Measurements from ENCODE around the gene EXOSC7. TPM values are rescaled to one million over a fixed set of nuclear protein-coding genes. Genes with fewer than 3 reads are reported as not detected.

EXOSC7 gene
- total RNA-seq (46.3 TPM), polyA plus RNA-seq (ENCODE audit: insufficient read depth in 1 of 8, insufficient read length in 8 of 8, low replicate concordance in 1 of 8) (10 to 100 TPM; 39.5 to 51.4 (median 43.2) TPM)
- long read RNA-seq, donor 1, transcript EXOSC7-201 (8 exons, 1,055 nt): major isoform, 6 of 15 reads
- long read RNA-seq, donor 1, partial matches to known transcripts: 5 of 15 reads
- long read RNA-seq, donor 1, other reads (novel, unspliced or antisense): 0 of 15 reads
- long read RNA-seq, donor 2, partial matches to known transcripts: 0 of 3 reads
- long read RNA-seq, donor 2, other reads (novel, unspliced or antisense): 0 of 3 reads
- long read RNA-seq, donor 3, transcript EXOSC7-201 (8 exons, 1,055 nt): major isoform, 15 of 27 reads
- long read RNA-seq, donor 3, partial matches to known transcripts: 6 of 27 reads
- long read RNA-seq, donor 3, other reads (novel, unspliced or antisense): 0 of 27 reads
- long read RNA-seq, donor 4, transcript EXOSC7-201 (8 exons, 1,055 nt): major isoform, 11 of 22 reads
- long read RNA-seq, donor 4, partial matches to known transcripts: 8 of 22 reads
- long read RNA-seq, donor 4, other reads (novel, unspliced or antisense): 0 of 22 reads
- long read RNA-seq, donor 5, transcript EXOSC7-201 (8 exons, 1,055 nt): major isoform, 29 of 71 reads
- long read RNA-seq, donor 5, transcript EXOSC7-210 (9 exons, 1,395 nt): minor isoform, 7 of 71 reads
- long read RNA-seq, donor 5, partial matches to known transcripts: 28 of 71 reads
- long read RNA-seq, donor 5, other reads (novel, unspliced or antisense): 5 of 71 reads
- long read RNA-seq, donor 6, transcript EXOSC7-209 (3 exons, 1,647 nt): minor isoform, 5 of 57 reads
- long read RNA-seq, donor 6, transcript EXOSC7-201 (8 exons, 1,055 nt): major isoform, 28 of 57 reads
- long read RNA-seq, donor 6, partial matches to known transcripts: 23 of 57 reads
- long read RNA-seq, donor 6, other reads (novel, unspliced or antisense): 0 of 57 reads
- long read RNA-seq, donor 7, transcript EXOSC7-201 (8 exons, 1,055 nt): major isoform, 17 of 37 reads
- long read RNA-seq, donor 7, partial matches to known transcripts: 19 of 37 reads
- long read RNA-seq, donor 7, other reads (novel, unspliced or antisense): 0 of 37 reads
- long read RNA-seq, donor 8, transcript EXOSC7-201 (8 exons, 1,055 nt): major isoform, 15 of 32 reads
- long read RNA-seq, donor 8, partial matches to known transcripts: 14 of 32 reads
- long read RNA-seq, donor 8, other reads (novel, unspliced or antisense): 0 of 32 reads
- long read RNA-seq, donor 9, transcript EXOSC7-201 (8 exons, 1,055 nt): major isoform, 9 of 22 reads
- long read RNA-seq, donor 9, partial matches to known transcripts: 7 of 22 reads
- long read RNA-seq, donor 9, other reads (novel, unspliced or antisense): 0 of 22 reads
- long read RNA-seq, donor 10, transcript EXOSC7-201 (8 exons, 1,055 nt): major isoform, 24 of 49 reads
- long read RNA-seq, donor 10, partial matches to known transcripts: 23 of 49 reads
- long read RNA-seq, donor 10, other reads (novel, unspliced or antisense): 0 of 49 reads
- long read RNA-seq, donor 11, transcript EXOSC7-201 (8 exons, 1,055 nt): major isoform, 11 of 51 reads
- long read RNA-seq, donor 11, partial matches to known transcripts: 38 of 51 reads
- long read RNA-seq, donor 11, other reads (novel, unspliced or antisense): 0 of 51 reads

- Histone ChIP-seq H3K36me3 (ENCODE audit: control insufficient read depth, insufficient read depth, low read length) (peaks cover 7% of the 10 kb centered on the region), H3K9me3 (replicated peaks; ENCODE audit: control insufficient read depth, low read depth, low read length) (no peaks in the 10 kb centered on the region), H3K27ac (ENCODE audit: low read length) (peak within 1 kb of the TSS; percentile 88), H3K27me3 (ENCODE audit: control insufficient read depth, insufficient read depth, low read length) (no peaks in the 10 kb centered on the region), H3K4me3 (ENCODE audit: low read length) (peak within 1 kb of the TSS; percentile 95), H3K4me1 (ENCODE audit: control insufficient read depth, insufficient read depth, low read length) (peaks cover 15% of the 10 kb centered on the region)
- under 1% methylated on average over 73 of the region's 82 CpGs for WGBS (ENCODE audit: insufficient coverage)
- peak; percentile 95 for DNase-seq
These were observed at the start of gene EXOSC7, which contains the start of gene ZDHHC3 for GRCh38 chr3:44976002-44976815. Gene EXOSC7 (plus strand): TSS chr3:44976244. CDS start chr3:44976278, 34 bp downstream. Gene ZDHHC3 (minus strand): TSS chr3:44976174. CDS start chr3:44959436, 16,738 bp downstream.

- H3K27ac ChIP-seq (ENCODE audit: low read length): no peak overlapping the region
- no peak for DNase-seq
- H3K36me3 ChIP-seq (ENCODE audit: control insufficient read depth, insufficient read depth, low read length): peaks cover 59% of the 10 kb centered on the region
- H3K4me1 ChIP-seq (ENCODE audit: control insufficient read depth, insufficient read depth, low read length): no peaks in the 10 kb centered on the region
- no peaks in the 10 kb centered on the region for H3K27me3 ChIP-seq (ENCODE audit: control insufficient read depth, insufficient read depth, low read length)
- no peaks in the 10 kb centered on the region for H3K9me3 ChIP-seq (replicated peaks; ENCODE audit: control insufficient read depth, low read depth, low read length)
- WGBS (ENCODE audit: insufficient coverage): 98% methylated on average over 6 of the region's 7 CpGs
- no peak overlapping the region for H3K4me3 ChIP-seq (ENCODE audit: low read length)
These were observed 49.1 kb upstream of the EXOSC7 start for GRCh38 chr3:44926921-44927320.

- DNase-seq: no peak
- Histone ChIP-seq H3K4me3 (ENCODE audit: low read length) (no peak overlapping the region), H3K36me3 (ENCODE audit: control insufficient read depth, insufficient read depth, low read length) (peaks cover 59% of the 10 kb centered on the region), H3K27ac (ENCODE audit: low read length) (no peak overlapping the region), H3K4me1 (ENCODE audit: control insufficient read depth, insufficient read depth, low read length) (no peaks in the 10 kb centered on the region), H3K27me3 (ENCODE audit: control insufficient read depth, insufficient read depth, low read length) (no peaks in the 10 kb centered on the region), H3K9me3 (replicated peaks; ENCODE audit: control insufficient read depth, low read depth, low read length) (no peaks in the 10 kb centered on the region)
- WGBS (ENCODE audit: insufficient coverage): 93% methylated on average over 6 of the region's 7 CpGs
These were observed 48.7 kb upstream of the EXOSC7 start for GRCh38 chr3:44927371-44927770.

- Histone ChIP-seq H3K9me3 (replicated peaks; ENCODE audit: control insufficient read depth, low read depth, low read length) (no peaks in the 10 kb centered on the region), H3K4me3 (ENCODE audit: low read length) (no peak overlapping the region), H3K27me3 (ENCODE audit: control insufficient read depth, insufficient read depth, low read length) (no peaks in the 10 kb centered on the region), H3K4me1 (ENCODE audit: control insufficient read depth, insufficient read depth, low read length) (peaks cover 3% of the 10 kb centered on the region), H3K36me3 (ENCODE audit: control insufficient read depth, insufficient read depth, low read length) (peaks cover 73% of the 10 kb centered on the region), H3K27ac (ENCODE audit: low read length) (no peak overlapping the region)
- WGBS (ENCODE audit: insufficient coverage): 100% methylated on average over 1 of the region's 5 CpGs
- DNase-seq: no peak
These were observed 46.3 kb upstream of the EXOSC7 start for GRCh38 chr3:44929782-44930181.

GRCh38 chr3:44930911-44931310, 45.1 kb upstream of the EXOSC7 start:
- WGBS (ENCODE audit: insufficient coverage): 80% methylated on average over 1 of the region's 2 CpGs
- Histone ChIP-seq H3K4me3 (ENCODE audit: low read length) (no peak overlapping the region), H3K9me3 (replicated peaks; ENCODE audit: control insufficient read depth, low read depth, low read length) (no peaks in the 10 kb centered on the region), H3K36me3 (ENCODE audit: control insufficient read depth, insufficient read depth, low read length) (peaks cover 72% of the 10 kb centered on the region), H3K27ac (ENCODE audit: low read length) (no peak overlapping the region), H3K27me3 (ENCODE audit: control insufficient read depth, insufficient read depth, low read length) (no peaks in the 10 kb centered on the region), H3K4me1 (ENCODE audit: control insufficient read depth, insufficient read depth, low read length) (peaks cover 3% of the 10 kb centered on the region)
- DNase-seq: no peak

GRCh38 chr3:44931791-44932190, 44.3 kb upstream of the EXOSC7 start:
- peaks cover 68% of the 10 kb centered on the region for H3K36me3 ChIP-seq (ENCODE audit: control insufficient read depth, insufficient read depth, low read length)
- DNase-seq: no peak
- no peaks in the 10 kb centered on the region for H3K27me3 ChIP-seq (ENCODE audit: control insufficient read depth, insufficient read depth, low read length)
- H3K4me3 ChIP-seq (ENCODE audit: low read length): no peak overlapping the region
- H3K27ac ChIP-seq (ENCODE audit: low read length): no peak overlapping the region
- WGBS (ENCODE audit: insufficient coverage): no CpG with 5 or more reads among the region's 2 CpGs
- peaks cover 3% of the 10 kb centered on the region for H3K4me1 ChIP-seq (ENCODE audit: control insufficient read depth, insufficient read depth, low read length)
- H3K9me3 ChIP-seq (replicated peaks; ENCODE audit: control insufficient read depth, low read depth, low read length): no peaks in the 10 kb centered on the region

- no peaks in the 10 kb centered on the region for H3K9me3 ChIP-seq (replicated peaks; ENCODE audit: control insufficient read depth, low read depth, low read length)
- DNase-seq: no peak
- H3K27ac ChIP-seq (ENCODE audit: low read length): no peak overlapping the region
- no CpG with 5 or more reads among the region's 2 CpGs for WGBS (ENCODE audit: insufficient coverage)
- peaks cover 63% of the 10 kb centered on the region for H3K36me3 ChIP-seq (ENCODE audit: control insufficient read depth, insufficient read depth, low read length)
- H3K4me3 ChIP-seq (ENCODE audit: low read length): no peak overlapping the region
- H3K27me3 ChIP-seq (ENCODE audit: control insufficient read depth, insufficient read depth, low read length): no peaks in the 10 kb centered on the region
- peaks cover 3% of the 10 kb centered on the region for H3K4me1 ChIP-seq (ENCODE audit: control insufficient read depth, insufficient read depth, low read length)
These were observed 43.8 kb upstream of the EXOSC7 start for GRCh38 chr3:44932271-44932670.

- Histone ChIP-seq H3K4me1 (ENCODE audit: control insufficient read depth, insufficient read depth, low read length) (peaks cover 3% of the 10 kb centered on the region), H3K4me3 (ENCODE audit: low read length) (no peak overlapping the region), H3K36me3 (ENCODE audit: control insufficient read depth, insufficient read depth, low read length) (peaks cover 60% of the 10 kb centered on the region), H3K27ac (ENCODE audit: low read length) (no peak overlapping the region), H3K27me3 (ENCODE audit: control insufficient read depth, insufficient read depth, low read length) (no peaks in the 10 kb centered on the region), H3K9me3 (replicated peaks; ENCODE audit: control insufficient read depth, low read depth, low read length) (no peaks in the 10 kb centered on the region)
- DNase-seq: no peak
- WGBS (ENCODE audit: insufficient coverage): 96% methylated on average over 12 of the region's 14 CpGs
These were observed 42.8 kb upstream of the EXOSC7 start for GRCh38 chr3:44932986-44933944.
